Spleen (tissue), 7 donors: ENCODE results near the gene ZEB1.
"Not testable (repeated sequence)": the region's sequence is repeated elsewhere in the genome, so short reads cannot be mapped to it uniquely, and the experiment has no call there.

ENCODE experiments used
- POLR2A ChIP-seq, 3 donors: fragments of 450-650 bp; IDR thresholded peaks; one replicate each; pipeline ENCODE4 v1.5.1; 2017; ENCODE audit warnings: antibody characterized with exemption in 3 of 3, mild to moderate bottlenecking in 1 of 3
- POLR2AphosphoS5 ChIP-seq, 3 donors: sonication (generic); formaldehyde crosslinking; IDR thresholded peaks; one replicate each; pipeline ENCODE4 v1.5.1; 2017; ENCODE audit warnings: antibody characterized with exemption in 3 of 3
- TF ChIP-seq, protein P1 (sequence below), 11 experiments: fragments of 200-600 bp in 7 of 11; fragments of 450-650 bp in 4 of 11; sonication (generic) in 4 of 11; IDR thresholded peaks in 8 of 11; conservative IDR thresholded peaks in 3 of 11; 1 replicate in 7 of 11; 2 replicates in 4 of 11; pipeline versions ENCODE4 v1.4.0 to v1.8.0; 2016 to 2021; ENCODE audit warnings: antibody characterized with exemption in 11 of 11, inconsistent platforms in 4 of 11, mild to moderate bottlenecking in 1 of 11
- donor health status: DM: no; HTN: no; CAD: no; lungs with moderate emphysema.
- donor health status: DM: no; HTN: no; CAD: no.
- donor health status: DM: no; HTN: no; CAD: no.

DNA sequence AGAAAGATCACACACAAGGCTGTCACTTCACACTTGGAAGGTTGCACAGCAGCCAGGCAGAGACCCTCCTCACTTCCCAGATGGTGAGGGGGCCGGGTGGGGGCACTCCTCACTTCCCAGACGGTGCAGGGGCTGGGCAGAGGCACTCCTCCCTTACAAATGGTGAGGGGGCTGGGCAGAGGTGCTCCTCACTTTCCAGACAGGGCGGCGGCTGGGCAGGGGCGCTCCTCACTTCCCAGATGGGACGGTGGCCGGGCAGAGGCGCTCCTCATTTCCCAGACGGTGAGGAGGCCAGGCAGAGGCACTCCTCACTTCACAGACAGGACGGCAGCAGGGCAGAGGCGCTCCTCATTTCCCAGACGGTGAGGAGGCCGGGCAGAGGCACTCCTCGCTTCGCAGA lies 42.5 kb downstream of the ZEB1 start:
- TF ChIP-seq POLR2A, POLR2AphosphoS5 (IDR thresholded peaks at IDR 0.05): not testable (repeated sequence)
- TF ChIP-seq, protein P1, sequence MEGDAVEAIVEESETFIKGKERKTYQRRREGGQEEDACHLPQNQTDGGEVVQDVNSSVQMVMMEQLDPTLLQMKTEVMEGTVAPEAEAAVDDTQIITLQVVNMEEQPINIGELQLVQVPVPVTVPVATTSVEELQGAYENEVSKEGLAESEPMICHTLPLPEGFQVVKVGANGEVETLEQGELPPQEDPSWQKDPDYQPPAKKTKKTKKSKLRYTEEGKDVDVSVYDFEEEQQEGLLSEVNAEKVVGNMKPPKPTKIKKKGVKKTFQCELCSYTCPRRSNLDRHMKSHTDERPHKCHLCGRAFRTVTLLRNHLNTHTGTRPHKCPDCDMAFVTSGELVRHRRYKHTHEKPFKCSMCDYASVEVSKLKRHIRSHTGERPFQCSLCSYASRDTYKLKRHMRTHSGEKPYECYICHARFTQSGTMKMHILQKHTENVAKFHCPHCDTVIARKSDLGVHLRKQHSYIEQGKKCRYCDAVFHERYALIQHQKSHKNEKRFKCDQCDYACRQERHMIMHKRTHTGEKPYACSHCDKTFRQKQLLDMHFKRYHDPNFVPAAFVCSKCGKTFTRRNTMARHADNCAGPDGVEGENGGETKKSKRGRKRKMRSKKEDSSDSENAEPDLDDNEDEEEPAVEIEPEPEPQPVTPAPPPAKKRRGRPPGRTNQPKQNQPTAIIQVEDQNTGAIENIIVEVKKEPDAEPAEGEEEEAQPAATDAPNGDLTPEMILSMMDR (IDR thresholded peaks at IDR 0.05 in 8 of 11, conservative IDR thresholded peaks at IDR 0.05 in 3 of 11) = not testable (repeated sequence)
